ENCODE measurements around the gene SLC5A10.

SLC5A10 gene

GRCh38 chr17:18984273-18985114 lies 32.5 kb downstream of the SLC5A10 start:
- no peak for DNase-seq (ENCODE audit: low spot score)

GRCh38 chr17:18985475-18985874 lies 33.5 kb downstream of the SLC5A10 start:
- DNase-seq (ENCODE audit: low spot score), result no peak

DNA sequence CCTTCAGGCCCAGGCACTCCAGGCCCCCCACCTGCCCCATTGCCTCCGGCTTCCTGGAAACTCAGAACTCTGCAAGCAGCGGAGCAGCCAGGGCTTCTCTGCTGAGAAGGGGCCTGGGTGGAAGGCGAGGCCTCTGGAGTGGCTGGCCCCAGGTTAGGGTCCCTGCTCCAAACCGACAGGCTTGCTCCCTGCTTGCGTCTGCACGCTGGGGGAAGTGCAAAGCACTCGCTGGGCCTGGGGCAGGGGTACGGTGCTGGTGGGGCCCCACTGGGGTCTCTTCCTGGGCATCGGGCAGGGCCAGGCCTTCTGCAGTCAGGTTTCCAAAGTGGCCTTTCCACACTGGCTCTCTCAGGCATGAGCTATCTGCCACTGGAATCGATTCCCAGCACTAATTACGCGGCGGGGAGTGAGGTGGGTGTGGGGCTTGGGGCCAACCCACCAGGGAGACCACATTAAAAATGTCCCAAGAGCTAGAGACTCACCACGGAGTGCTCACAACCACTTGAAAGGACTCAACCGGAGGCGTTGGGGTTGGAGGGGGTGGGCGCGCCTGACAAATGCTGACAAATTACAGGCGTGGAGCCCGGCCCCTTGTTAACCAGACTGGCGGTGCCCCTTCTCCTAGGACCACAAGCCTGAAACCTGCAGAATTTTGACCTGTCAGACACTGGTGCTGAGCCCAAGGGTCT lies 34.7 kb downstream of the SLC5A10 start:
- no peak for DNase-seq (ENCODE audit: low spot score)

DNA sequence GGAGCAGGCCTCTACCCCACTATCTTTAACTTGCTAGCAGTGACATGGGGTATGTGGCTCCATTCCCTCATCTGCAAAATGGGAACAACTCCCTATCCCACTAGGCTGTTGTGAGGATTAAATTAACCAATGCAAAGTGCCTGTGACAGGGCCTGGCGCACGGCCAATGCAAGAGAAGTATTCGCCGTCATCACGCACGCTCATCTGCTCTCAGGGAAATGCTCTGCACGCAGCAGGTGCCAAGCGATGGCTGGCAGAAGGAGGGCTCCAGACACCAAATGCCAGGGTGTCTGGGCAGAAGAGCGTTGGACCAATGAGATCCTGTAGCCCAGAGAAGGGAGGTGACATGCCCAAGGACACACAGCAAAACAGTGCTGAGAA lies 35.3 kb downstream of the SLC5A10 start:
- no peak for DNase-seq (ENCODE audit: low spot score)

DNA sequence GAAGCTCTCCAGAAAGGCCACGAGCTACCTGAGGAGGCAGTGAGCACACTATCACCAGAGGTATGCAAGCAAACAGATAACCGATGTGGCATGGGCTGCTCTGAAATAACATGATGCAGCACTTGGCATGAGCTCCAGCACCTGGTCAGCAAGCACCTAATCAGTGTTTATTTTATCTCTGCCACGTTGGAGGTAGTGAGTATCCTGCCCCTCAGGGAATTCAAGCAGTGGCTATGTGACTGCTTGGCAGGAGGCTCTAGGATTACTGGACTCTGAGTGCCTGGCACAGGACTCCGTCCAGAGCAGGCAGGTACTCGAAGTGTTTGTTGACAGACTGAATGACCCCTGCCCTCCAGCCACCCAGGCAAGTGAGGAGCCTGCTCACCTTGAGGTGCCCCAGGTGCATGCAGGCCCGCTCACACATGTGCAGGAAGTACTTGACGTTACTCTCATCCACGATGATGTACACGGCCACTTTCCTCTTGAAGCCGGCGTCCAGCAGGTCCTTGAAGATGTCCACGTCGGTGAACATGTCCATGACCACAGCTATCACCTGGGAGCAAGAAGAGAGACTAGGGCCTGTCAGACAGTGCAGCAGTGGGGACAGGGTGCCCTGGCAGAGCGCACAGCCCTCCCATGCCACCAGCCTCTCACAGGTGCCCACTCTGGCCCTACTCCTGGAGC lies 36.0 kb downstream of the SLC5A10 start:
- no peak for DNase-seq (ENCODE audit: low spot score)

DNA sequence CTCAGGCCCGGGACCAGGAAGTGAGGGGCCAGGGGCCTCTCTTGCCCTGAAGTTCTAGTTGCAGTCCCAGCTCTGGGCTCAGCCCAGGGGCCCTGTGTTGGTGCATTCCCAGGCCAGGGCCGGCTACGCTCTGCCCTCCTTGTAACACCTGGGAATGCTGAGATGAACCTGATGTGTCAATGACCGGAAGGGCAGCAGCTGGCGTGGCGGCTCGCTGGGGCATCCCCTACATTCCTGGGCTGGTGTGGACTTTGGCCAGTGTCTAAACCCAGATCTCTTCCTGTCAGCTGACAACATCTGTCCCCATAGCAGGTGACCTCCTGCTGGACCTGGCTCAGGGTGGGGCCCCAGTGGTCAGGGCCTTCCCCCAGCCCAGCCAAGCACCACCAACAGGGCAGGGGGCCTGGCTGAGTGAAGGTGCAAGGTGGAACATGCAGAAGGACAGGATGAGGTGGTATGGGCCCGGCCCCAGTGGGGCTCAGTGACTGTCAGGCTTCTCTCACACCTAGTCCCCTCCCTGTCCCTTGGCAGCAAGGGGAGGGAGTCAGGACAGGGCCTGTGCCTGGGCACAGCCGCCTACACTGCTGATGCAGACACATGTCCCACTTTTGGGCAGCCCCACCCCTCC lies 36.7 kb downstream of the SLC5A10 start:
- peak; percentile 96 for DNase-seq (ENCODE audit: low spot score)

- no peak for DNase-seq (ENCODE audit: low spot score)
Observed at GRCh38 chr17:18990331-18990730, 38.4 kb downstream of the SLC5A10 start.

GRCh38 chr17:18991531-18992315 lies 39.8 kb downstream of the SLC5A10 start:
- no peak for DNase-seq (ENCODE audit: low spot score)

DNA sequence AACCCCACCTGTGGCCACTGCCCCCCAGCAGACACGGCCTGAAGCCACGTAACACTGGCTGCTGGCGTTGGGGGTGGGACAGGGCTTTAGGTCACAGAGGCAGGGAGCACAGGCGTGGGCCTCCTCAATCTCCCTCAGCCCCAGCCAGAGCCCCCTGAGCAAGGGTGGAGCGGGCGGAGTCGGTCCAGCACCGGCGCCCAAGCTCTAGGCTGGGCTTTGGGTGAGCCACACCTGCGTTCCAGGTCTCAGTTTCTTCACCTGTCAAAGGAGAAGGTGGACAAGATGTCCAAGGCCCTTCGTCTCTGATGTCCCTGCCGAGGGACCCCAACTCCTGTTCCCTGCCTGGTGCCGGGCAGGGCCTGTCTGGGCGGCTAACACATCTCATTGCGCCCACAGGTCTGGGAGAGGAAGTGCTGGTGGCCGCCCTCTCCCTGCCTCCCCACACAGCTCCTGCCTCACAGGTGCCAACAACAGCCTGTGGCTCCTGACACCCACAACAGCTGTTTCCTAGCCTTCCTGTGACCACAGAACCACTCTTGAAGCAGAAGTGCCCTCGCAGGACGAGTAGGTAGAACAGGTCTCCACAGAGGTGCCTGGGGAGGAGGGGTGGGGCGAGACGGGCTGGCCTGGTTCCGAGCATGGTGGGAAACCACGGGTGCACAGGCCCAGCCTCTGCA lies 40.6 kb downstream of the SLC5A10 start:
- no peak for DNase-seq (ENCODE audit: low spot score)

DNA sequence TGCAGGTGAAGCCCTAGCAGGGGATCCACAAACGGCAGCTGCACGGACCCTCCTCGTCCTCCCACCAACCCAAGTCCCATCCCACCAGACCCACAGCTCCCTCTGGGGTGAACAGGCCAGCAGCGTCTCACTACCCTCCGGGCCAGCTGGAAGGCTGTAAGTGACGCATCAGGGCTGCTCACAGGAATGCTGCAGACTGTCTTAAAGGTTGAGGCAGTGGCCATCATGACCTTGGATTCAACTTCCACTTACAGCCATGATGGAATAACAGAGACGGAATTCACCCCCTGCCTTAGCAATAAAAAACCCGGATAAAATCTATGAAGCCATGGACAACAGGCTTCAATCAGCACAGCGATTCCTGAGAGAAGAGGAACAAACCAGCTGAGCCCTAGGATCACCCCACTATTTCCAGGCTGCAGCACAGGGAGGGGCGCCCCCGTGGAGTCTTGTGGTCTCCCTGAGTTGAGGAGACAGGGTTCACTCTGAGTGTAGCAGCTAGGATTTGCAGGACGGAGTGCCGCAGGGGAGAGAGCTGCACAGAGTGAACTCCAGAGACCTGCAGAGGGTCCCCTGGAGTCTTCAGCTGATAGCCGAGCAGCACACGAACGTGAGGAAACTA lies 42.1 kb downstream of the SLC5A10 start:
- no peak for DNase-seq (ENCODE audit: low spot score)

DNA sequence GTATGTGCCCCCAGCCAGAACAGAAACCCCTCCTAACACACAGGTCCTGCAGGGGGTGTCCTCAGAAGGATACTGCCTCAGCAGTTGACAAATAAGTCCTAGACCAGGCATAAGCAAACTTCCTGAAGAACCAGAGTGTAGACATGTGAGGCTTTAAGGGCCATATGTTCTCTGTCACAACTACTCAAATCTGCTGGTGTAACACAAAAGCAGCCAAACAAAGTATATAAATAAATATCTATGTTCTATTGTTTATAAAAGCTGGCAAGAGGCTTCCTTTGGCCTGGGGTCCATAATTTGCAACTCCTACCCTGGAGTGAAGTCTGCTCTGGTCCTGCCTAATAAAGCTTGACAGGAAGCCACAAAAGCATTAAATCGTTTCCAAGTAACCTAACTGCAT lies 42.7 kb downstream of the SLC5A10 start:
- no peak for DNase-seq (ENCODE audit: low spot score)

- DNase-seq (ENCODE audit: low spot score), result no peak
Observed at GRCh38 chr17:18995220-18995619, 43.3 kb downstream of the SLC5A10 start.

- DNase-seq (ENCODE audit: low spot score), result no peak
Observed at GRCh38 chr17:18996458-18996857, 44.5 kb downstream of the SLC5A10 start.

GRCh38 chr17:18997650-18998196 lies 45.8 kb downstream of the SLC5A10 start:
- DNase-seq (ENCODE audit: low spot score), result no peak

DNA sequence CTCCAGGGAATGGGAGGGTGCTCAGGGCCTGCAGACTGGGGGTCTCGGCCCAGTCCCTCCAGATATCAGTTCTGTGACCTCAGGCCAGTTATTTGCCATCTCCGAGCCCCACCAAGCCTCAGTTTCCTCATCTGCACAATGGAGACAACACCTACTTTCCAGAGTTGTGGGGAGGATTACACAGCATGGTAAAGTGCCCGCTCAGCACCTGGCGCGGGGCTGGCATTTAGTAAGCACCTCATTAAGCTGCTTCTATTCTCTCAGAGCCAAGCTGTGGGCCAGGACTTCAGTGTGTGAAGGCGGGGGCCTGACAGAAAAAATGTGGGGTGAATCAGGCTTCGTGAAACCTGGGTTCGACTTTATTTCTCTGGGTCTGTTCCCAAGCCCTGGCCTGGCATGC lies 47.4 kb downstream of the SLC5A10 start:
- no peak for DNase-seq (ENCODE audit: low spot score)

- no peak for DNase-seq (ENCODE audit: low spot score)
Observed at GRCh38 chr17:18999911-19000310, 47.9 kb downstream of the SLC5A10 start.

DNA sequence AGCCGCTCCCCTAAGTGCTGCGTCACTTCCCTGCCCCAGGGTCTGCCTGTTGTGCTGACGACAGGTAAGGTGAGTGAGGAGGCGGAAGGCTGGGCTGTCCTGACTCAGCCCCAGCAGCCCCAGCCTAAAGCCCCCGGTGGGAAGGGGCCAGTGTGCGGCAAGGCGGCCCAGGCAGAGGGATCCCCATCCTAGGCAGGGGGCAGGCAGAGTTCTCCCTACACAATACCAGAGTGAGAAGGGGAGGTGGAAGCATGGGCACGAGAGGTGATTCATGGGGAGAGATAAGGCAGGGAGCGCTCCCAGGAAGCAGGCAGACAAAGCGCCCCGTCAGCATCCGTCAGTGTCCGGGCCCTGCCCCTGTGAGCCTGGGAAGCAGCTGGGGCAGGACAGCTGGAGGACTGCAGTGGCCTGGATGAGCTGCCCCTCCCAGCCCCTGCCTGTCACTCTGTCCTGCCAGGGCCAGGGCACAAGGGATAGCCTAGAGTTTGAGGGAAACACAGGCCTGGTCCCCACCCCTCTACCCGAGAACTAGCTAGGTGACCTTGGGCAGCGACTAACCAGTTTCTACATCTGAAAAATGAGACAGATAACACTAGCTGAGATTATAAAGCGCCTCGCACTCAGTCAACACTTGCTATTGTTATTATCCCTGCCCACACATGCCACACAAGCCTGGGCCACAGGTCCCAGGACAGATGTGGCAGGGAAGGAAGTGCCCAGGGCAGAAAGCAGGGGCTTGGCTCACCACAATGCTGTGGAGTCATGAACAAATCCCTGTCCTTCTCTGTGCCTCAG lies 48.8 kb downstream of the SLC5A10 start:
- no peak for DNase-seq (ENCODE audit: low spot score)

- no peak for DNase-seq (ENCODE audit: low spot score)
Observed at GRCh38 chr17:19001907-19002590, 50.1 kb downstream of the SLC5A10 start.

Data from HuH-7.5 (cell line).